GM18909 (cell line): Measurements from ENCODE around the gene S100A1.
"Not testable (repeated sequence)": the region's sequence is repeated elsewhere in the genome, so short reads cannot be mapped to it uniquely, and the experiment has no call there.

Source experiments
- ATAC-seq: cut with Tn5 transposase; IDR thresholded peaks from one replicate; pipeline ENCODE4 v1.9.1; 2021; ENCODE audit warnings: mild to moderate bottlenecking; ENCODE audit not compliant: unreplicated experiment, poor library complexity

S100A1 gene

GRCh38 chr1:153627715-153628626 lies at the start of gene S100A1:
TSS of gene S100A1 (plus strand) at chr1:153628434. CDS start at chr1:153630522, 2,088 bp downstream.
- no peak for ATAC-seq

GRCh38 chr1:153578490-153578889 lies 49.7 kb upstream of the S100A1 start:
- ATAC-seq: no peak

GRCh38 chr1:153578936-153579335 lies 49.3 kb upstream of the S100A1 start:
- ATAC-seq: no peak

- not testable (repeated sequence) for ATAC-seq
Observed at GRCh38 chr1:153582836-153583235, 45.4 kb upstream of the S100A1 start.

- not testable (repeated sequence) for ATAC-seq
Observed at GRCh38 chr1:153583514-153583913, 44.7 kb upstream of the S100A1 start.

- ATAC-seq: no peak
Observed at GRCh38 chr1:153583976-153584375, 44.3 kb upstream of the S100A1 start.

- ATAC-seq: no peak
Observed at GRCh38 chr1:153585006-153585405, 43.2 kb upstream of the S100A1 start.

GRCh38 chr1:153586347-153586746 lies 41.9 kb upstream of the S100A1 start:
- no peak for ATAC-seq

- no peak for ATAC-seq
Observed at GRCh38 chr1:153587314-153587713, 40.9 kb upstream of the S100A1 start.

- not testable (repeated sequence) for ATAC-seq
Observed at GRCh38 chr1:153588033-153588432, 40.2 kb upstream of the S100A1 start.

- ATAC-seq: no peak
Observed at GRCh38 chr1:153588482-153588881, 39.8 kb upstream of the S100A1 start.

GRCh38 chr1:153592748-153593147 lies 35.5 kb upstream of the S100A1 start:
- ATAC-seq: no peak

- ATAC-seq: no peak
Observed at GRCh38 chr1:153597206-153597605, 31.0 kb upstream of the S100A1 start.

GRCh38 chr1:153598309-153599172 lies 29.7 kb upstream of the S100A1 start:
- ATAC-seq: peak; percentile 98

- no peak for ATAC-seq
Observed at GRCh38 chr1:153599847-153600246, 28.4 kb upstream of the S100A1 start.

GRCh38 chr1:153602749-153603148 lies 25.5 kb upstream of the S100A1 start:
- no peak for ATAC-seq

GRCh38 chr1:153606194-153606593 lies 22.0 kb upstream of the S100A1 start:
- ATAC-seq: no peak

- ATAC-seq: no peak
Observed at GRCh38 chr1:153607381-153607780, 20.9 kb upstream of the S100A1 start.

GRCh38 chr1:153608089-153608682 lies 20.0 kb upstream of the S100A1 start:
- no peak for ATAC-seq

- ATAC-seq: no peak
Observed at GRCh38 chr1:153608742-153609584, 19.3 kb upstream of the S100A1 start.
